Inferior parietal cortex (tissue), 1 donor: ENCODE measurements around the gene TBC1D23.
"Not testable (repeated sequence)": the region's sequence is repeated elsewhere in the genome, so short reads cannot be mapped to it uniquely, and the experiment has no call there.

Source experiments
- DNase-seq: peaks from one replicate; pipeline ENCODE4 v3.0.0-alpha.2; 2016; ENCODE audit errors: extremely low spot score

The TBC1D23 gene

DNA sequence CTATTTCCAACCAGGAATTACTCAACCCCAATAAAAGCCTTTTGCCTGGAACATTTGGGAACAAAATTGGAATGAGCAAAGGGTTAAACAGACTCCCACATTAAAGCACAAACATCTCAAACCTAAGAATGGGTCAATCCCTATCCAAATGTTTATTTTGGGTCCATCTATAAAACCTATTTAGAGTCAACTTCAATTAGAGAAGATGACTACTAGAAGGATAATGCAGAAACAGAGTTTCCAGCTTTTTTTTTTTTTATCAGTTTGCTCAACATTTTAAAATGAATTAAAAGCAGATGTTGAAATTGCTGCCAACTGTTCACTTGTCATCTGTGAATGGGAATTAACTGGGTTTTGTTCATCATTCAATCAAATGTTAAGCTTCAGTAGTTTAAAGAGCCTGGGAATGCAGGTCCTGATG is 4.1 kb upstream of the TBC1D23 start:
- no peak for DNase-seq

DNA sequence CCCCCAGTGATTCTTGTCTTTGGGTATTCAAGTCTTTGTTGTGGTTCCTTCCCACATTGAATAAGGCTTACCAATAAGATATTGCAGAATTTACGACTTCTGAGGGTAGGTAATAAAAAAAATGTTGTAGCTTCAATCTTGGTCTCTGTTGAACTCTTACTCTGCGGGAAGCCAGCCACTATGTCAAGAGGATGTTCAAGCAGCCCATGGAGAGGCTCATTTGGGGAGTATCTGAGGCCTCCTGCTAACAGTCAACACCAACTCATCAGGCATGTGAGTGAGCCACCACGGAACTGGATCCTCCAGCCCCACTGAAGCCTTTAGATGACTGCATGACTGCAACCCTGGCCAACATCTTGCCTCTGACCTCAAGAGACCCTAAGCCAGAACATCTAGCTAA is 3.2 kb upstream of the TBC1D23 start:
- no peak for DNase-seq

DNA sequence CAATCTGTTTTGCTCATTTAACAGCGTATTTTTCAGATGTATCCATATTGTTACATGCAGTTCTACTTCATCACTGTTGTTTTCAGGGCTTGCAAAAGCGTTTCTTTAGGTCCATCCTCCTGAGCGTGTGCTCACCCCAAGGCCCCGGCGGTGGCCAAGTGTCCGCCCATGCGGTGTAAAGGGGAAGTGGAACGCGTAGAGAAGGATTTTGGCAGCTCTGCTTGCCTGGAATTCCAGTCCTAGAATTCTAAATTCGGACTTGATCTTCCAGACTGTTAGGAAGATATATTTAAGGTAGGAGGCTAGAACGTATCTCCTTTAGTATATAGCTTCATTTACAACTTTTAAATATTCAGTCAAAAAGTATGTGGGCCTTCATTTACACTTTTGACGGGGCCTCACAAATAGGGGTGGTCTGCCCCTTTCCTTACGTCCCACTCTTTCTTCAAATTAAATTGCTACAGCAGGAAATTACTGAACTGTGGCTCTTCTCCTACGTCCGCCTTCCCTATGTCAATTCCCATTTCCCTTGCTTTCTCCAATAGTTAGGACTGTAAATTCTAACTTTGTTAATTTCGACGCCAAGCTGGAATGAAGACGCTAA is 609 bp upstream of the TBC1D23 start:
- peak; percentile 54 for DNase-seq

DNA sequence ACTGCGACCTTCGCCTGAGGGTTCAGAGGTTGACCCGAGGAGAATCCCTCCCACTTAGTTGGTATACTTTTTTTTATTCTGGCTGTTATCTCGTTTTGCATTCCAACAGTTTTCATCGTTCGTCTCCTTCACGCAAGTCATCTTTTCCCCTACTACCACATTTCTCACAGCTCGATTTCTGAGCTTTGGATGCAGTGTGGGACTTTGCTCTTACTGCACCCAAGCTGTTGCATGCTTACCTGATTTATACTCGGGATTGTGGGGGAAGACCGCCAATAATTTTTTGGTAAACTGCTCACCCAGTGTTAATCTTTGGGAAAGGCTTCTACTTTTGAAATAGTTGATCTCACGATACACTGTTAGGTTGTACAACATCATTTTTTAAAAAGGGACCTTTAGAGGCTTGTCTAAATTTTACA is 702 bp downstream of the TBC1D23 start:
- no peak for DNase-seq

DNA sequence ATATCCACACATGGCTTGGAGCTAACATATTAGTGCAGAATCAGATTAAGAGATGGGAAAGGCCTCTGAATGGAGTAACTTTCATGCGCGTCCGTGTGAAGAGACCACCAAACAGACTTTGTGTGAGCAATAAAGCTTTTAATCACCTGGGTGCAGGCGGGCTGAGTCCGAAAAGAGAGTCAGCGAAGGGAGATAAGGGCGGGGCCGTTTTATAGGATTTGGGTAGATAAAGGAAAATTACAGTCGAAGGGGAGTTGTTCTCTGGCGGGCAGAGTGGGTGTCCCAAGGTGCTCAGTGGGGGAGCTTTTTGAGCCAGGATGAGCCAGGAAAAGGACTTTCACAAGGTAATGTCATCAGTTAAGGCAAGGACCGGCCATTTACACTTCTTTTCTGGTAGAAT is 2.1 kb downstream of the TBC1D23 start:
- DNase-seq: not testable (repeated sequence)

DNA sequence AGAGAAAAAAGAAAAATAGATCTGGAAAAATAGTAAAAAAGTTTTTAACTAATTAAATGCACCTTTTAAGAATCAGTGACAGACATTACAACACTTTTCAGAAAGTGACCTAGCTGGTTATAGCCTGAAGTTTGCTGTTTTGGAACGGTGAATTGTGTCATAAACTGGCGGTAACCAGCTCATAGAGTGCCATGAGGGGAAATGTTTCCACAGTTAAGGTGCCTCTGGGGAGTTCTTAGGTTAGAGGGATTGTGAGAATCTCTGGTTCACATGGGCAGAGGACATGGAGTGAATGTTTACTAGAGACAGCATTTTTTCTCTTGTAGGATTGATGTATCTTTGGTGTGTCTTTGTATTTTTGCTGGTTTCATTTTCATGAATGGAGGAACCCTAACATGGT is 2.8 kb downstream of the TBC1D23 start:
- no peak for DNase-seq

DNA sequence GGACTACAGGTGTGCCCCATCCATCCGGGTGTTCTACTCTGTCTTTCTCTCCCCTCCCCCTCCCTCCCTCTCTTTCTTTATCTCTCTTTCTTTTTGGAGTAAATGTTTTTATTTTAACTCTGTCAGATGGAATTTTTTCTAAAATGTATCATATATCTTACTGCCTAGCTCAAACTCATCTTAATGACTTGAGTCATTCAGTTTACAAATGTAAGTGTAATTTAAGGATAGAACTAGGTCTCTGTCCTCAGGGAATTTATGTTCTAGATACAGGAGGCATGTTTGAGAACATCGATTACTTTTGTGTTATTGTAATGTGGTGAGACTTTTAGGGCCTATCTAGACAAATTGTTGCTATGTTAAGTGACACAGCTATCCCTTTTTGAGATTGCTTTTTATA is 3.5 kb downstream of the TBC1D23 start:
- no peak for DNase-seq

DNA sequence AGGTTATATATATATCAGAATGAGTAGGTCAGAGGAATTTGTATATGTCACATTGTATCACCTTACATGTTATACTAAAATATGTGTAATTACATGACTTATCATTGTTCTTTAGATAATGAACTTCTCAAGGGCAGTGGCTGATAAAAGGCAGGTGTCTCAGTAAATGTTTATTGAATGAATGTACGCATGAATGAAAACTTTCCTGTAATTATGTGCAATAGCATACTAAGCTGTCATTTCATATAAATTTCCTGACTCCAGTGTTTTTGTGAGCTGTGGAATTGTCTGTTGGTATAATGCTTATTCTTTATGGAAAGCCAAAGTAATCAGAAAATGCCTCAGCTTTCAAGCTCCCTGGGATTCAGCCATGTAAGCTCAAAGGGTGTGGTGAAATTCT is 4.2 kb downstream of the TBC1D23 start:
- DNase-seq: no peak

DNA sequence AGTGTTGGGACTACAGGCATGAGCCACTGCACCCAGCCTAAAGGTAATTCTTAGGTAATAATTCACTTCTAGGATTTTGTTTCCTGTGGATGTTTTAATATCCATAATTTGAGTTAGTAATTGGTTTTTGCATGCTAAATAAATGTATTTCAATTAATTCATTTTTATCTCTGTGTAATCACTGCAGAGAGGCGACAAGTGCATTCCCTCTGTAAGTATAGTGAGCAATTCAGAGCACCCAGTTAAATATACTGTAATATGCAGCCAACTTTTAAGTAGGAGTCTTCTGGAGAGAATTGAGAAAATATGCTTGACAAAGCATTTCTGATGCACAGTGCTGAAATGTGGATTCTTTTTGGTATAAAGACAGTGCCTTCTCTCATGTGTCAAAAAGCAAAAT is 5.7 kb downstream of the TBC1D23 start:
- DNase-seq: no peak

DNA sequence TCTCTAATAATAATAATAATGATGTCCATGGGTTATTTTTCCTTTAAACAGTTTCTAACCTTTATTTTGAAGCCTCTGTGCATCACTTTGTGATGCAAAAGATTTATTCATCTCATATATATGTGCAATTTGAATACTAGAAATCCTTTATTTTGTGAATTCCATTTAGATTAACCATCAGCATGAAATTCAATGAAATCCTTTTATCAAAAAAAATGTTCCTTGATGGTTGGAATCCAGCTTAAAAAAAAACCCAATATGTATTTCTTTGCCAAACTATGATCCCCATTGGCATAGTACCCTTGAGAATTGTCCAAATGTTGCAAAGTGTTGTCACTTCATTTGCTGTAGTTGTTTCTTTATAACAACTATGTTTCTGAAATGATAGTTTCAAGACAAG is 7.4 kb downstream of the TBC1D23 start:
- no peak for DNase-seq

DNA sequence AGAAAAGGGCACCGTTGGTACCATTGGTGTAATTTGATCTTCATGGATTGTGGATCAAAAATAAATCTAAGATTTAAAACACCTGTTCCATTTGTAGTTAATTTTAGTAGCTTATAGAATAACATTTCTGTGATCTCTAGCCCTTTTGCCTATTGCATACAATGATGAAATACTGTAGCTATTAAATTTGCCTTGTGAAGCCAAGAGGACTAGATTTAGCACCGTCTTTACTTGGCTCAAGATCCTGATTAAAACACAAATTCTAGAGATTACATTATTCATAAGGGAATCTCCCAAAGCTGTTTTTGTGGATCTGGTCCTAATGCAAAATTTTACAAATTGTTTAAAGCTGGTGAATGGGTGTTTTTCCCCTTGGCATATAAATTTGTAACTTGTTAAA is 8.2 kb downstream of the TBC1D23 start:
- no peak for DNase-seq

DNA sequence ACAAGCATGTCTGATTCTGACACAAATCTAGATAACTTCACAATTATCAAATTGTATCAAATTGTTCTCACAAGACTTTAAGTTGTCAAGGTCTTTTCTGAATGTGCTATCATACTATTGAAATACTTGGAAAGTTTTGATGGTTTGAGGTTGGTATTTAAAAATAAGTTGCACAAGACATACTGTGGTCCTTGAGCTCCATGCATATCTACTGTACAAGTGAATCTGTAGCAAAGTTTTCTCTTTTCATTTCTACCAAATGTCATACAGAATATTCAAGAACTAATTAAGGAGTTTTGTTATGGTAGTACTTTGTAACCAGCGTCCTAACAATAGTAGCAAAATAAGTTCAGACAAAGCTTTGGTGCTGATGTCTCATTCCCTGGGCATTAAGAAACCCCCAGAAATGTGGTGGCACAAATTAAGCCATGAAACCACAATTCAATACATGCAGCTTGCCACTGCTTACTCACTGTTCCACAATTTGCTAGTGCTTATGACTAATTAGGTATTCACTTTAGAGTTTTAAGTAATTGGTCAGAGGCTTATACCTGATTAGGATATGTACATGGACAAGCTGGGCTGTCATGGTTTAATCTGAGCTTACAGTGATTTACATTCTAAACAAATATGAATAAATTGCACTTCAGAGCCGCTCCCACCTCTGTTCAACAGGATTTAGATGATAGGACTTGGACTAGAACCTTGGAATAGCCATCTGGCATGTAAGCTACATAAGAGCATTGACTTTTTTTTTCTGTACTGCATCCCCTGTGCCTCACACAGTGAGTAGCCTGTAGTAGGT is 8.8 kb downstream of the TBC1D23 start:
- no peak for DNase-seq

DNA sequence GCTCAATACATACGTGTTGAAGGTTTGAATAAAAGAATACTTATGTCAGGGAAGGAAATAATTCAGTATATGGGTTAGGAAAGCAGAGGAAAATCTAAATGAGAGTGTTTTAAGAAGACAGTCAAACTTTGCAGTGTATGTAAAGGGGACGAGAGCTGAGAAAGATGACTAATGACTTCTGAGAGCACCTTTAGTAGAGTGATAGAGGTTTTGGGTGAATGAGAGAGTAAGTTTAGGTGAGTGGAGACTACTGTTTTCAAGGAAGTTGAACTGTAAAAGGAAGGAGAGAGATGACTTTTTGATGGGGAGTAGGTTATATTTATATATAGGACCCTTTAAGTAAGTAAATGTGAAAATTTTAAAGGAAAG is 9.4 kb downstream of the TBC1D23 start:
- no peak for DNase-seq

DNA sequence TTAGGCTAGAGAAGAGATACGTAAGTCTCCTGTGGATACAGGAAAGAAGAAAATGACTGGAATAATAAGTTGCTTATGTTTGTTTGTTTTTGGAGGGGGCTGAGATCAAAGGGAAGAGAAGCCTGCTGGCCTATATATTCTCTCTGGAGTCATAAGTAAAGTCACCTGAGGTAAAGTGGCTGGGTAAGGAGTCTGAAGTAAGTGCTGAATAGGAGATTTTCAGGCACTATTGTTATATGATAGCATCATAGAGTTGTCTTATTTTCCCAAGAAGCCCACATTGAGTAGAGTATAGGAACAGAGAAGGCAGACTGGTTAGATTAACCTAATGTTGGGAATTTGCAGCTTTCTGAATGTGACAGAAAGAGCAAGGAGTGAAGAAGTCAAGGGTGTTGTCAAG is 10.7 kb downstream of the TBC1D23 start:
- no peak for DNase-seq

DNA sequence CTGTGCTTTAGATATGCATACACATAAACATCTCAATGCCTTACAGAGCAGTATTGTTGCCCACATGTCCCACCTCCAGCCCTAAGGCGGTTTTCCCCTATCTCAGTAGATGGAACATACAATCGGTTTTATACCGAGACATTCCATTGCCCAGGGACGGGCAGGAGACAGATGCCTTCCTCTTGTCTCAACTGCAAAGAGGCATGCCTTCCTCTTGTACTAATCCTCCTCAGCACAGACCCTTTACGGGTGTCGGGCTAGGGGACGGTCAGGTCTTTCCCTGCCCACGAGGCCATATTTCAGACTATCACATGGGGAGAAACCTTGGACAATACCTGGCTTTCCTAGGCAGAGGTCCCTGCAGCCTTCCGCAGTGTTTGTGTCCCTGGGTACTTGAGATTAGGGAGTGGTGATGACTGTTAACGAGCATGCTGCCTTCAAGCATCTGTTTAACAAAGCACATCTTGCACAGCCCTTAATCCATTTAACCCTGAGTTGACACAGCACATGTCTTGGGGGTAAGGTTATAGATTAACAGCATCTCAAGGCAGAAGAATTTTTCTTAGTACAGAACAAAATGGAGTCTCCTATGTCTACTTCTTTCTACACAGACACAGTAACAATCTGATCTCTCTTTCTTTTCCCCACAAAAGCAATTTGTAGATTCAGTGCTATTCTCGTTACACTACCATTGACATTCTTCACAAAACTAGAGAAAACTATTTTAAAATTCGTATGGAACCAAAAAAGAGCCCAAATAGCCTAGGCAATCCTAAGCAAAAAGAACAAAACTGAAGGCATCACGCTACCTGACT is 12.2 kb downstream of the TBC1D23 start:
- DNase-seq: not testable (repeated sequence)

DNA sequence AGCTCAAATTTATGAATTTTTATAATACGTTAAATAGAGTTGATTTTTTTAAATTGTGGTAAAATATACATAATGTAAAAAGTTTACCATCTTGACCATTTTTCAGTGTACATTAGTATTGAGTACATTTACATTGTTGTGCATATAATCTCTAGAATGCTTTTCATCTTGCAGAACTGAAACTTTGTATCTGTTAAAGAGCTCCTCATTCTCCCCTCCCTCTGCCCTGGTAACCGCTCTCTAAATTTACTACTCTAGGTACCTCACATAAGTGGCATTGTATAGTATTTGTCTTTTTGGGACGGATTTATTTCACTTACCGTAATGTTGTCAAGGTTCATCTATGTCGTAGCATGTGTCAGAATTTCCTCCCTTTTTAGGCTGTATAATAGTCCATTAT is 13.6 kb downstream of the TBC1D23 start:
- no peak for DNase-seq

DNA sequence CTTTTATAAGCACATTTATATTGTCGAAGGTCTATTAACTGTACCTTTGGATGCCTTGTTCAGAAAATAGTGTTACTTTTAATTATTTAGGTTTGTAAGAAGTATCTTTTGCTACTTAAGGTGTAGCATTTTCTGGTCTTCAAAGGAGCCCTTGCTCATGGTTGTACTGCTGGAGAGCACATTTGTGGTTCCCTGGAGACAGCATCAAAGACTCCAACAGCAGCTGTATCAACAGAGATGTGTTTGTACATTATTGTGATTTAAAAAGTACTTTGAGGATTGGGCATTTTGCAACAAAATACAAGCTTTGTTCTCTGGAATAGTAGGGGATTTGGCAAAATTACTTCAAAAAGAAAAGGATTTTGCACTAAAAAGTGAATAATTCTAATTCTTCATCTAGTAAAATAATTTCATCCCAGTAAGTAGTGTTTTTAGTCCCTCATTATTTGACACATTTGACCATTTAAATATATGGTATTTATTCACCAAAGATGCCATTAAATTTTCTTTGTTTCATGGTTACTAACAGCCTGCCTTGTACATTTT is 16.5 kb downstream of the TBC1D23 start:
- no peak for DNase-seq

DNA sequence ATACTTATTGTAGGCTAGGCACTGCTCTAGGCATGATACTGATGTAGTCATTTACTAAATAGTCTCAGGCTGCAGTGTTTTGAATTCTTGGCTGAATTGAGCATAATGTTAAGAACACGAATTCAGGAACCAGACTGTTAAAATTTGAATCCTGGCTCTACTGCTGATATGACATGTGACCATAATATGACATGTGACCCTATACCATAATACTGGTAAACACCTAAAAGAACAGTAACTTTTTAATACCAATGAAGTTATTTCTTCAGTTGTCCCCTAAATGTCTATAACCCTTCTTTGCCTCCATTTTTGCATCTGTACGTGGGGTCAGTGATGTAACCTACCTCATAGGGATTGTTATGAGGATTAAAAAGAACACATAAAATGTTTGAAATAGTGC is 18.1 kb downstream of the TBC1D23 start:
- DNase-seq: no peak

DNA sequence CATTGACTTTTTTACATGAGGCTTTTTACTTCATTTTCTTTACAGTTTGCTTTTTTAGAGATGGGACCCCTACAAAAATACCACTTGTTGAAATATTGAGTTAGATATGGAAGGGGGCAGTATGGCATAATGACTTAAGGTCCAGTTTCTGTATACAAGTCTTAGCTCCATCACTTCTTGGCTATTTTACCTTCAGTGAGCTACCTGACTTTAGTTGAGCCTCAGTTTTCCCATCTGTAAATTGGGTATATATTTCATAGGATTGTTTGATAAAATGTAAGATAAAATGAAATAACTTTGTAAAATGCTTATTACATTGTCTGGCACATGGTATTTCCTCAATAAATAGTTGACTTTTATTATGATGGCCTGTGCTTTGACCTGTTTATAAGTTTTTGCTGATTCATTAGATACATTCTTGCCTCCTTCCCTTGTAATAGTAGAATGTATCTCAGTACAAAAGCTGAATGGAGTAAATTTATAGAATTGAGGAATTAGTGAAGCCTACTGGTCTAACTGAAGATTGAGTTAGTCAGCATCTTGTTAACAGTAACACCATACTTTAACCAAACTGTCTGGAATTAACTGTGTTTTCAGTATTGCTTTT is 27.6 kb downstream of the TBC1D23 start:
- DNase-seq: no peak

DNA sequence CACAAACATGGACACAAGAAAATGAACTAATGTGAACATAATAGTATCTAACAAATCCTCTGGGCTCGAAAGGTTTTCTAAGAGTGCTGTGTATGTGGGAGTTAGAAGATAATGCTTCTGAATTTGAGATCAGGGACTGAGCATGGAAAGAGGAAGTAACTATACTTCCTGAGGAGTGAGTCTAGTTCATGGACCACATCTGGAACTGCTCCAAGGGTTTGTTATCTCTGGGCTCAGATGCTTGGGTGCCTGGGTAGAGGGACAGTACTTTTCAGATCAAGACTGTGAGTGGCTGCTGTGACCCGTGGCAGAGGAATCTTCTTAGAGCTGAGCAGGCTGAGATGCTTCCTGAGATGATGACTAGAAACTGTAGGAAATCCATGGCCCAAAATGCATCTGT is 28.5 kb downstream of the TBC1D23 start:
- peak; percentile 27 for DNase-seq

DNA sequence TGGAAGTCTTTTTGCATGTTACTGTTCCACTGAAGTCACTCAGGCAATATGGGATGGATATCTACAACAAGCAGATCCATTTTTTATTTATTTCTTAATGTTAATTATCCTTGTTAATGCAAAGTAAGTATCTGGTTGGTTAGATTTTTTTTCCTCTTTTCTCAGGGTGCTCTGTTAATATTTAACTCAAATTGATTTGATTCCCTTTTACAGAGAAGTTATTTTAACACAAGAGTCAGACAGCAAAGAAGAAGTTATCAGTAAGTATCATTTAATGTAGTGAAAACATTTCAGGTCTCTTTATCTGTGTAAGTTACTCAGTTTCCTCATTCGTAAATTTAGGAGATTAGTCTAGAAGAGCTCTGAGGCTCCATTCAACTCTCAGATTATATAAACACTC is 34.3 kb downstream of the TBC1D23 start:
- DNase-seq: no peak

DNA sequence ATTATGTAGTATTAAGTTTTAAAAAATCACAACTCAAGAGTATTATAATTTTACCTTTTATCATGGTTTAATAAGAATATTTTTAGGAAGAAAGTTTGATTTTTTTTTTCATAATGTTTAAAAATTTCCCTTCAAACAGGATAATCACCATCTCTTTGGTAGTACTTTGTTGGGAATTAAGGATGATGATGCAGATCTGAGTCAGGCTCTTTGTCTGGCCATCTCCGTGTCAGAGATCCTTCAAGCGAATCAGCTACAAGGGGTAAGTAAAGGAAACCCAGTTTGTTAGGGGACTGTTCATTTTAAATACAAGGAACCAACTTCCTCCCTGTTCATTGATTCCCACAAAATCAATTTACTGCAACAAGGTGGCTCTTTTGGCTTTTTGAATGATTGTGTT is 37.0 kb downstream of the TBC1D23 start:
- DNase-seq: no peak
